Loucy (cell line): ENCODE measurements around the gene SCAPER.

ENCODE experiments used
- H2AFZ ChIP-seq: fragments of 200-600 bp; sonication (generic); 2 replicates; pipeline ENCODE4 v1.6.0; 2016; ENCODE audit warnings: antibody characterized with exemption, mild to moderate bottlenecking, low read length, moderate library complexity
- H3F3A ChIP-seq: fragments of 200-600 bp; 2 replicates; pipeline ENCODE4 v1.6.0; 2016; ENCODE audit warnings: antibody characterized with exemption, low read depth, mild to moderate bottlenecking
- H3K27me3 ChIP-seq: fragments of 200-600 bp; sonication (generic); 2 replicates; pipeline ENCODE4 v1.6.1; 2014; ENCODE audit warnings: low read length, mild to moderate bottlenecking; ENCODE audit not compliant: insufficient read depth, poor library complexity, severe bottlenecking
- H3K36me3 ChIP-seq: fragments of 200-600 bp; sonication (generic); 2 replicates; pipeline ENCODE4 v1.6.1; 2016; ENCODE audit warnings: low read length; ENCODE audit not compliant: insufficient read depth
- H3K4me1 ChIP-seq: fragments of 200-600 bp; sonication (generic); 2 replicates; pipeline ENCODE4 v1.5.1; 2014; ENCODE audit warnings: low read length, mild to moderate bottlenecking; ENCODE audit not compliant: insufficient read depth, poor library complexity, severe bottlenecking
- H3K4me2 ChIP-seq: fragments of 200-600 bp; sonication (generic); 2 replicates; pipeline ENCODE4 v1.6.0; 2014; ENCODE audit warnings: antibody characterized with exemption, low read length, low read depth, mild to moderate bottlenecking; ENCODE audit not compliant: poor library complexity, severe bottlenecking
- H3K4me3 ChIP-seq: fragments of 200-600 bp; sonication (generic); 2 replicates; pipeline ENCODE4 v1.5.1; 2014; ENCODE audit warnings: low read length, mild to moderate bottlenecking, mixed read lengths; ENCODE audit not compliant: poor library complexity, severe bottlenecking
- H3K79me2 ChIP-seq: fragments of 200-600 bp; sonication (generic); 2 replicates; pipeline ENCODE4 v1.6.1; 2014; ENCODE audit warnings: low read length; ENCODE audit not compliant: insufficient read depth
- H3K9ac ChIP-seq: fragments of 200-600 bp; sonication (generic); 2 replicates; pipeline ENCODE4 v1.6.0; 2014; ENCODE audit warnings: mild to moderate bottlenecking, low read depth, low read length, moderate library complexity; ENCODE audit not compliant: poor library complexity, severe bottlenecking
- H3K9me2 ChIP-seq: fragments of 200-600 bp; sonication (generic); replicated peaks from 2 replicates; pipeline ENCODE4 v1.6.1; 2016; ENCODE audit warnings: low read depth, low read length, mixed read lengths
- H3K9me3 ChIP-seq: fragments of 200-600 bp; sonication (generic); 2 replicates; pipeline ENCODE4 v1.6.1; 2014; ENCODE audit warnings: mild to moderate bottlenecking, antibody characterized with exemption, low read length, low read depth; ENCODE audit not compliant: insufficient read depth
- H4K20me1 ChIP-seq: fragments of 200-600 bp; sonication (generic); 2 replicates; pipeline ENCODE4 v1.6.0; 2014; ENCODE audit warnings: antibody characterized with exemption, low read length, mild to moderate bottlenecking; ENCODE audit not compliant: insufficient read depth, poor library complexity, severe bottlenecking
- EZH2phosphoT487 ChIP-seq: fragments of 200-600 bp; IDR thresholded peaks from 2 replicates; pipeline ENCODE4 v1.6.1; 2018; ENCODE audit warnings: antibody characterized with exemption, mild to moderate bottlenecking, moderate library complexity, borderline replicate concordance
- TF ChIP-seq, protein P1 (sequence below): fragments of 200-600 bp; sonication (generic); conservative IDR thresholded peaks from 2 replicates; pipeline ENCODE4 v1.5.1; 2014; ENCODE audit warnings: mild to moderate bottlenecking, antibody characterized with exemption, low read length

Gene SCAPER, protein sequence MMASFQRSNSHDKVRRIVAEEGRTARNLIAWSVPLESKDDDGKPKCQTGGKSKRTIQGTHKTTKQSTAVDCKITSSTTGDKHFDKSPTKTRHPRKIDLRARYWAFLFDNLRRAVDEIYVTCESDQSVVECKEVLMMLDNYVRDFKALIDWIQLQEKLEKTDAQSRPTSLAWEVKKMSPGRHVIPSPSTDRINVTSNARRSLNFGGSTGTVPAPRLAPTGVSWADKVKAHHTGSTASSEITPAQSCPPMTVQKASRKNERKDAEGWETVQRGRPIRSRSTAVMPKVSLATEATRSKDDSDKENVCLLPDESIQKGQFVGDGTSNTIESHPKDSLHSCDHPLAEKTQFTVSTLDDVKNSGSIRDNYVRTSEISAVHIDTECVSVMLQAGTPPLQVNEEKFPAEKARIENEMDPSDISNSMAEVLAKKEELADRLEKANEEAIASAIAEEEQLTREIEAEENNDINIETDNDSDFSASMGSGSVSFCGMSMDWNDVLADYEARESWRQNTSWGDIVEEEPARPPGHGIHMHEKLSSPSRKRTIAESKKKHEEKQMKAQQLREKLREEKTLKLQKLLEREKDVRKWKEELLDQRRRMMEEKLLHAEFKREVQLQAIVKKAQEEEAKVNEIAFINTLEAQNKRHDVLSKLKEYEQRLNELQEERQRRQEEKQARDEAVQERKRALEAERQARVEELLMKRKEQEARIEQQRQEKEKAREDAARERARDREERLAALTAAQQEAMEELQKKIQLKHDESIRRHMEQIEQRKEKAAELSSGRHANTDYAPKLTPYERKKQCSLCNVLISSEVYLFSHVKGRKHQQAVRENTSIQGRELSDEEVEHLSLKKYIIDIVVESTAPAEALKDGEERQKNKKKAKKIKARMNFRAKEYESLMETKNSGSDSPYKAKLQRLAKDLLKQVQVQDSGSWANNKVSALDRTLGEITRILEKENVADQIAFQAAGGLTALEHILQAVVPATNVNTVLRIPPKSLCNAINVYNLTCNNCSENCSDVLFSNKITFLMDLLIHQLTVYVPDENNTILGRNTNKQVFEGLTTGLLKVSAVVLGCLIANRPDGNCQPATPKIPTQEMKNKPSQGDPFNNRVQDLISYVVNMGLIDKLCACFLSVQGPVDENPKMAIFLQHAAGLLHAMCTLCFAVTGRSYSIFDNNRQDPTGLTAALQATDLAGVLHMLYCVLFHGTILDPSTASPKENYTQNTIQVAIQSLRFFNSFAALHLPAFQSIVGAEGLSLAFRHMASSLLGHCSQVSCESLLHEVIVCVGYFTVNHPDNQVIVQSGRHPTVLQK (N-terminal part only)

DNA sequence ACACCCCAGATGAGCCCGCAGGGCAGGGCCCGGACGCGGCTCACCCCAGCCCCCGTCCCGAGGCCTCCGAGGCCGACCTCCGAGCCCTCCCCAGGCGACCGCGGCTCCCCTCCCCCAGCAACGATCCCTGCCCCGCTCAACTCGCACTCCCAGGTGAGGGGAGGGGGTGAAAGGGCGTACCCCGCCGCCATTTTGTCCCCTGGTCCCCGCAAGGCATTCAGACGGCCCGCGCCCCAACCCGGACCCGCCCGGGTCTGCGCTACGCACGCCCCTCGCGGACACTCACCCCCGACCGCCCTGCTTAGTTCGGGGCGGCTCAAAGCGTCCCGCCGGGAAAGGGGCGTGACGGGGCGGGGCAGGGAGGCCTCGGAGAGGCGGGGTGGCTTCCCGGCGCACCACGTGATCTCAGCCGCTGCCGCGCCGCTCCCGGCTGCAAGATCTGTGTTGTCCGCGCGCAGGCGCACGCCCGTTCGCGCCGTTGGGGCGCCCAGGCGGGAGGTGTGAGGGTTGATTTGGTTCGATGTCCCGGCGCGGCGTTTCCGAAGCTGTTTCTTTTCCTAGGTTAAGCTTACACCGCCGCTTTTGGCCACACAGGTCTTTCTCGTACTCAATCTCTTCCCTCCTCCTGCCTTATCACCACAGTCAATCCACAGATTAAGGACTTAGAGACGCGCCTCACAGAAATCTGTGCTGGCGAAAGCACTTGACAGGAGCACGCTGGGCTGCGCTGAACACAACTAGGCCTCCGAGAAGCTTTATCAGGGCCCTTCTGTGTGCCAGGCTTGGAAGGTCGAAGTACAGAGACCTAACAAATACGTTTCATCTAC lies at the start of gene SCAPER:
TSS of gene SCAPER (minus strand) at position 328 of the 827 bp plus-strand sequence. CDS start 21,523 bp downstream, outside the sequence.
- TF ChIP-seq, protein P1, sequence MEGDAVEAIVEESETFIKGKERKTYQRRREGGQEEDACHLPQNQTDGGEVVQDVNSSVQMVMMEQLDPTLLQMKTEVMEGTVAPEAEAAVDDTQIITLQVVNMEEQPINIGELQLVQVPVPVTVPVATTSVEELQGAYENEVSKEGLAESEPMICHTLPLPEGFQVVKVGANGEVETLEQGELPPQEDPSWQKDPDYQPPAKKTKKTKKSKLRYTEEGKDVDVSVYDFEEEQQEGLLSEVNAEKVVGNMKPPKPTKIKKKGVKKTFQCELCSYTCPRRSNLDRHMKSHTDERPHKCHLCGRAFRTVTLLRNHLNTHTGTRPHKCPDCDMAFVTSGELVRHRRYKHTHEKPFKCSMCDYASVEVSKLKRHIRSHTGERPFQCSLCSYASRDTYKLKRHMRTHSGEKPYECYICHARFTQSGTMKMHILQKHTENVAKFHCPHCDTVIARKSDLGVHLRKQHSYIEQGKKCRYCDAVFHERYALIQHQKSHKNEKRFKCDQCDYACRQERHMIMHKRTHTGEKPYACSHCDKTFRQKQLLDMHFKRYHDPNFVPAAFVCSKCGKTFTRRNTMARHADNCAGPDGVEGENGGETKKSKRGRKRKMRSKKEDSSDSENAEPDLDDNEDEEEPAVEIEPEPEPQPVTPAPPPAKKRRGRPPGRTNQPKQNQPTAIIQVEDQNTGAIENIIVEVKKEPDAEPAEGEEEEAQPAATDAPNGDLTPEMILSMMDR: no peak
- TF ChIP-seq EZH2phosphoT487: no peak
- no peaks in the 10 kb centered on the region for H3K9me3 ChIP-seq
- no peaks in the 10 kb centered on the region for H3K36me3 ChIP-seq
- peaks cover 24% of the 10 kb centered on the region for H3K4me1 ChIP-seq
- peaks cover 4% of the 10 kb centered on the region for H4K20me1 ChIP-seq
- H3K27me3 ChIP-seq: no peaks in the 10 kb centered on the region
- H3K9ac ChIP-seq: peak within 1 kb of the TSS; percentile 78
- no peaks in the 10 kb centered on the region for H3F3A ChIP-seq
- H3K79me2 ChIP-seq: peaks cover 16% of the 10 kb centered on the region; the same call in 1 of the 2 replicates
- peak within 1 kb of the TSS; percentile 90 for H3K4me2 ChIP-seq
- no peaks in the 10 kb centered on the region for H3K9me2 ChIP-seq
- peak within 1 kb of the TSS; percentile 98 for H2AFZ ChIP-seq
- peak within 1 kb of the TSS; percentile 83 for H3K4me3 ChIP-seq

DNA sequence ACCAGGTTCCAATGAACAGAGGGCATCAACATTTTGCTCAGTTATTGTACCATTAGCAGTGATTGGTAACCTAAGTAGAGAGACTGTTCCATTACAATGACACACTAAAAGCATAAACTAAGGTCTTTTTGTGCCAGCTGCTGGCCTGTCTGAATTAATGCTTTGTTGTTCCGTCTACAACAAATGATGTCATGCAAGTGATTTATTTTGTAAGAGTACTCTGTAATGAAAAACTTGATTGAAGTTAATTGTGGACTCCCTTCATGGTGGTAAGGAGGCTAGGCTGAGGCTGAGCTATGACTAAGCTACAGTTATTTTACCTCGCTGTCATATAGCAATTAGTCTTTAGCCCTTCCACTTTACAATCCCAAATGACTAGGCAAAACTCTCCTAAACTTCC lies 49.6 kb upstream of the SCAPER start:
- Histone ChIP-seq H3K9me3 (no peaks in the 10 kb centered on the region), H3K9ac (no peak overlapping the region), H3K79me2 (no peaks in the 10 kb centered on the region), H4K20me1 (no peaks in the 10 kb centered on the region), H3K4me2 (peak overlapping the region; percentile 10), H3K27me3 (no peaks in the 10 kb centered on the region), H3K4me3 (peak overlapping the region; percentile 5), H3K9me2 (no peaks in the 10 kb centered on the region), H3K36me3 (peaks cover 8% of the 10 kb centered on the region; the same call in 1 of the 2 replicates), H3F3A (no peaks in the 10 kb centered on the region), H2AFZ (no peak overlapping the region), H3K4me1 (peaks cover 18% of the 10 kb centered on the region)
- TF ChIP-seq EZH2phosphoT487: no peak
- TF ChIP-seq, protein P1: no peak
